Astrocyte (in vitro differentiated cells and primary cell): ENCODE results near the gene ITGA3.

Experiments used
- CTCF ChIP-seq: IDR thresholded peaks from 2 replicates; pipeline ENCODE4 v1.5.1; 2011; ENCODE audit warnings: low read depth, mild to moderate bottlenecking, inconsistent platforms, low read length, moderate library complexity; ENCODE audit not compliant: insufficient read depth
- EZH2 ChIP-seq: IDR thresholded peaks from 2 replicates; pipeline ENCODE4 v1.6.1; 2012; ENCODE audit warnings: mild to moderate bottlenecking, low read length, inconsistent platforms; ENCODE audit not compliant: insufficient read depth

GRCh38 chr17:50090971-50091917 lies 35.3 kb downstream of the ITGA3 start:
- TF ChIP-seq CTCF (no peak), EZH2 (no peak)
